HEK293 (cell line): ENCODE data around the gene ARAP1.

Experiments
- CTCF ChIA-PET: fragments of 350-600 bp; formaldehyde crosslinking; extraction: SDS; loops from one replicate; lab custom pipeline; 2021; ENCODE audit warnings: antibody characterized with exemption; lab: Yijun Ruan, JAX
- POLR2A ChIA-PET: fragments of 300-600 bp; formaldehyde crosslinking; extraction: SDS; loops from one replicate; lab custom pipeline; 2020; ENCODE audit warnings: antibody characterized with exemption, inconsistent platforms; lab: Yijun Ruan, JAX
- H3K27ac ChIP-seq: fragments of 200-500 bp; sonication (Bioruptor generic); 2 replicates; pipeline ENCODE4 v1.5.1; 2014; ENCODE audit warnings: low read depth, low read length, control low read depth, inconsistent platforms; ENCODE audit errors: extremely low read depth
- H3K36me3 ChIP-seq, 2 experiments: fragments of 200-500 bp in 1 of 2; sonication (Bioruptor generic) in 1 of 2; 1 replicate in 1 of 2; 2 replicates in 1 of 2; pipeline ENCODE4 v1.5.1; 2014 to 2017; ENCODE audit warnings: inconsistent platforms in 2 of 2, low read length in 2 of 2; ENCODE audit not compliant: control insufficient read depth in 2 of 2, insufficient read depth in 1 of 2
- H3K4me1 ChIP-seq: fragments of 200-500 bp; sonication (Bioruptor generic); 2 replicates; pipeline ENCODE4 v1.5.1; 2014; ENCODE audit warnings: mild to moderate bottlenecking, low read length, inconsistent platforms; ENCODE audit not compliant: control insufficient read depth, insufficient read depth
- H3K4me3 ChIP-seq: 2 replicates; pipeline ENCODE4 v1.5.1; 2011; ENCODE audit warnings: low read depth, mild to moderate bottlenecking, control low read depth, low read length, moderate library complexity
- H3K9me3 ChIP-seq: fragments of 200-500 bp; sonication (Bioruptor generic); 2 replicates; pipeline ENCODE4 v1.5.1; 2014; ENCODE audit warnings: low read depth, low read length, inconsistent platforms; ENCODE audit not compliant: control insufficient read depth, insufficient read depth
- HOXC10 ChIP-seq: sonication (generic); formaldehyde crosslinking; IDR thresholded peaks from 2 replicates; pipeline ENCODE4 v1.8.1; 2023; ENCODE audit warnings: mild to moderate bottlenecking, missing genetic modification reagents
- KLF9 ChIP-seq: fragments of 450-650 bp; formaldehyde crosslinking; IDR thresholded peaks from 2 replicates; pipeline ENCODE4 v1.5.1; 2016; ENCODE audit warnings: missing biosample characterization, missing genetic modification characterization, low read depth
- MYNN ChIP-seq: fragments of 450-650 bp; formaldehyde crosslinking; IDR thresholded peaks from 2 replicates; pipeline ENCODE4 v1.5.1; 2016; ENCODE audit warnings: missing biosample characterization, missing genetic modification characterization, borderline replicate concordance
- SCRT2 ChIP-seq: fragments of 450-650 bp; formaldehyde crosslinking; IDR thresholded peaks from 2 replicates; pipeline ENCODE4 v1.5.1; 2016; ENCODE audit warnings: missing biosample characterization, missing genetic modification characterization
- SETDB1 ChIP-seq: IDR thresholded peaks from one replicate; pipeline ENCODE4 v1.6.1; 2017; ENCODE audit warnings: mild to moderate bottlenecking, low read length, moderate library complexity, mixed read lengths; ENCODE audit not compliant: insufficient read length
- WT1 ChIP-seq: fragments of 450-650 bp; formaldehyde crosslinking; IDR thresholded peaks from 2 replicates; pipeline ENCODE4 v1.5.1; 2016; ENCODE audit warnings: missing biosample characterization, missing genetic modification characterization
- ZBTB7A ChIP-seq: fragments of 450-650 bp; formaldehyde crosslinking; IDR thresholded peaks from 2 replicates; pipeline ENCODE4 v1.5.1; 2016; ENCODE audit warnings: low read depth, missing biosample characterization, missing genetic modification characterization
- ZBTB8A ChIP-seq: fragments of 450-650 bp; formaldehyde crosslinking; IDR thresholded peaks from 2 replicates; pipeline ENCODE4 v1.5.1; 2016; ENCODE audit warnings: missing biosample characterization, missing genetic modification characterization
- ZEB2 ChIP-seq: fragments of 450-650 bp; formaldehyde crosslinking; IDR thresholded peaks from 2 replicates; pipeline ENCODE4 v1.5.1; 2016; ENCODE audit warnings: missing biosample characterization, missing genetic modification characterization
- ZFHX2 ChIP-seq: fragments of 450-650 bp; formaldehyde crosslinking; conservative IDR thresholded peaks from 2 replicates; pipeline ENCODE4 v1.5.1; 2016; ENCODE audit warnings: missing biosample characterization, missing genetic modification characterization
- ZNF138 ChIP-seq: fragments of 450-650 bp; formaldehyde crosslinking; IDR thresholded peaks from 2 replicates; pipeline ENCODE4 v1.5.1; 2016; ENCODE audit warnings: missing biosample characterization, missing genetic modification characterization, borderline replicate concordance
- ZNF202 ChIP-seq: fragments of 450-650 bp; formaldehyde crosslinking; IDR thresholded peaks from 2 replicates; pipeline ENCODE4 v1.5.1; 2016; ENCODE audit warnings: missing biosample characterization, missing genetic modification characterization, borderline replicate concordance
- ZNF311 ChIP-seq: fragments of 450-650 bp; formaldehyde crosslinking; IDR thresholded peaks from 2 replicates; pipeline ENCODE4 v1.5.1; 2017; ENCODE audit warnings: missing biosample characterization, missing genetic modification characterization, borderline replicate concordance
- ZNF501 ChIP-seq: fragments of 450-650 bp; formaldehyde crosslinking; IDR thresholded peaks from 2 replicates; pipeline ENCODE4 v1.5.1; 2016; ENCODE audit warnings: missing biosample characterization, missing genetic modification characterization
- ZNF549 ChIP-seq: fragments of 450-650 bp; IDR thresholded peaks from 2 replicates; pipeline ENCODE4 v1.5.1; 2018; ENCODE audit warnings: missing biosample characterization, missing genetic modification characterization, mild to moderate bottlenecking, inconsistent platforms, moderate library complexity
- ZNF621 ChIP-seq: fragments of 450-650 bp; formaldehyde crosslinking; IDR thresholded peaks from 2 replicates; pipeline ENCODE4 v1.5.1; 2017; ENCODE audit warnings: missing biosample characterization, missing genetic modification characterization
- ZNF747 ChIP-seq: fragments of 450-650 bp; formaldehyde crosslinking; IDR thresholded peaks from 2 replicates; pipeline ENCODE4 v1.5.1; 2016; ENCODE audit warnings: missing biosample characterization, missing genetic modification characterization
- TF ChIP-seq, protein P1 (sequence below): fragments of 450-650 bp; formaldehyde crosslinking; IDR thresholded peaks from 2 replicates; pipeline ENCODE4 v1.5.1; 2016; ENCODE audit warnings: missing biosample characterization, missing genetic modification characterization, borderline replicate concordance
- TF ChIP-seq, protein P2 (sequence below): fragments of 450-650 bp; formaldehyde crosslinking; IDR thresholded peaks from 2 replicates; pipeline ENCODE4 v1.5.1; 2016; ENCODE audit warnings: missing biosample characterization, missing genetic modification characterization
- TF ChIP-seq, protein P3 (sequence below): fragments of 450-650 bp; formaldehyde crosslinking; IDR thresholded peaks from 2 replicates; pipeline ENCODE4 v1.5.1; 2017; ENCODE audit warnings: missing biosample characterization, missing genetic modification characterization
- TF ChIP-seq, protein P4 (sequence below): fragments of 450-650 bp; formaldehyde crosslinking; IDR thresholded peaks from 2 replicates; pipeline ENCODE4 v1.5.1; 2016; ENCODE audit warnings: missing biosample characterization, missing genetic modification characterization
- TF ChIP-seq, protein P5 (sequence below): fragments of 450-650 bp; formaldehyde crosslinking; IDR thresholded peaks from 2 replicates; pipeline ENCODE4; 2016; ENCODE audit warnings: missing biosample characterization, missing genetic modification characterization

The ARAP1 gene

DNA sequence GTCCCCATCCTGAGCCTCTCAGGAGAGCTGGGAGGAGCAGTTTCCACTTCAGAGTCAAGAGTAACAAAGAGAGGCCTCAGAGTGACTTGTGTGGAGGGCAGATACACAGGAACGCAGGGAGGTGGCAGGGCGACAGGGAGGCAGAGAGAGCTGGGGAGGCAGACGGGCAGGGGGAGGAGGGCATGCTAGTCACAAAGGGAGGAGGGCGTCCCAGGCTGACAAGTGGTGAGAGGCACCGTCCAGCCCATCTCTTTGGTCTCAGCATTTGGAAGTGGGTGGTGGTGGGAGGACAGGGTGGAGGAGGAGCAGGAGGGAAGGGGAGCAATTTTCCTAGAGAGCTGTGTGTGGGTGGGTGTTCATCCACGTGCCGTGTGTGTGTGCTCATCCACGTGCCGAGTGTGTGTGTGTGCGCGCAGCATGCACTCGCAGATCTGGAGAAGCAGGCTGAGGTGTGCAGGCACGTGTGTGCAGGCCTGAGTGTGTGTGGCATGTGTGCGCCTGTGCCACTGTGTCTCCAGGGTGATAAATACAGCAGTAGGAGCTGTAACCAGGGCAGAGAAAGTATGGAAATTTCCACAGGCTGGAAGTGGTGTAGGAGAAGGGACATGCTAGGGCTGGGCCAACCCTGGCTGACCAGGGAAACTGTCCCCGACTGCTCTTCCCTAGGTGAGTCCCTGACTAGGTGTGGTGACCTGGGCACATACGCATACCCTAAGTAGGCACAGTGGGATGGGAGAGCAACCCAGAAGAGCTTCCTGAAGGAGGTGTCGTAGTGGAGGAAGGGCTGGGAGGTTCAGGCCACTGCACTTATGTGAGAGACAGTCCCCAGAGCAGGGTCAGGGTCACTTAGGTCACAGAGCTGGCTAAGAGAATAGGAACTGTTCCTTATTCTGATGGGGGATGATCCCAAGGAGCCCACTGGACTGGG, 70.7 kb downstream of the ARAP1 start (continued):
- TF ChIP-seq WT1 (tag by site-specific recombination) (peak; percentile 16; the same call in 1 of the 2 replicates), ZNF501 (no peak), HOXC10 (CRISPR knock-in tag) (no peak), ZFHX2 (peak; percentile 100), SETDB1 (no peak), ZEB2 (tag by site-specific recombination) (no peak)
- TF ChIP-seq, protein P1, sequence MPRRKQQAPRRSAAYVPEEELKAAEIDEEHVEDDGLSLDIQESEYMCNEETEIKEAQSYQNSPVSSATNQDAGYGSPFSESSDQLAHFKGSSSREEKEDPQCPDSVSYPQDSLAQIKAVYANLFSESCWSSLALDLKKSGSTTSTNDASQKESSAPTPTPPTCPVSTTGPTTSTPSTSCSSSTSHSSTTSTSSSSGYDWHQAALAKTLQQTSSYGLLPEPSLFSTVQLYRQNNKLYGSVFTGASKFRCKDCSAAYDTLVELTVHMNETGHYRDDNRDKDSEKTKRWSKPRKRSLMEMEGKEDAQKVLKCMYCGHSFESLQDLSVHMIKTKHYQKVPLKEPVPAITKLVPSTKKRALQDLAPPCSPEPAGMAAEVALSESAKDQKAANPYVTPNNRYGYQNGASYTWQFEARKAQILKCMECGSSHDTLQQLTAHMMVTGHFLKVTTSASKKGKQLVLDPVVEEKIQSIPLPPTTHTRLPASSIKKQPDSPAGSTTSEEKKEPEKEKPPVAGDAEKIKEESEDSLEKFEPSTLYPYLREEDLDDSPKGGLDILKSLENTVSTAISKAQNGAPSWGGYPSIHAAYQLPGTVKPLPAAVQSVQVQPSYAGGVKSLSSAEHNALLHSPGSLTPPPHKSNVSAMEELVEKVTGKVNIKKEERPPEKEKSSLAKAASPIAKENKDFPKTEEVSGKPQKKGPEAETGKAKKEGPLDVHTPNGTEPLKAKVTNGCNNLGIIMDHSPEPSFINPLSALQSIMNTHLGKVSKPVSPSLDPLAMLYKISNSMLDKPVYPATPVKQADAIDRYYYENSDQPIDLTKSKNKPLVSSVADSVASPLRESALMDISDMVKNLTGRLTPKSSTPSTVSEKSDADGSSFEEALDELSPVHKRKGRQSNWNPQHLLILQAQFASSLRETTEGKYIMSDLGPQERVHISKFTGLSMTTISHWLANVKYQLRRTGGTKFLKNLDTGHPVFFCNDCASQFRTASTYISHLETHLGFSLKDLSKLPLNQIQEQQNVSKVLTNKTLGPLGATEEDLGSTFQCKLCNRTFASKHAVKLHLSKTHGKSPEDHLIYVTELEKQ = no peak

DNA sequence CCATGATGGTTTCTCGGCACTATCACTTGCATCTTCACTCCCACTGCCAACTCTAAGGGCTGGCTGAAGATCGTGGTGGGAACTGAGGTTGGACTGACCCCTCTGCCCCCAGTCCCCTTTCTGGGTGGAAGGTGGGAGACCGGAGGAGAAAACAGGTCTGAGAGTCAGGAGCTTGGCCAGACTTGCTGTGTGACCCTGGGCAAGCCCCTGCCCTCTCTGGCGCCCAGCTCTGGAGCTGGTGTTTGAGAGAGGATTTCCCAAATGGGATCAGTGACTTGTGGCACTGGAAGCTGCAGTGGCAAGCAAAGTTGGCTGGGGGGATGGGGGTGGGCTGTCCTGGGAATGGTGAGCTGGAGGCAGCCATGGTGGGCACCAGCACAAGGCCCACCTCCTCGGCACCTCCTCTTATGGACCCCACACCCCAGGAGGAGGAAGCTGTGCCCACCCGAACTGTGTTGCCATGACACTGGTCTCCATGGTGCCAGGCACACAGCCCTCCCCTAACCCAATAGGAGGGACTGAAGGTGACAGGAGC, 71.5 kb downstream of the ARAP1 start:
- TF ChIP-seq, protein P2, sequence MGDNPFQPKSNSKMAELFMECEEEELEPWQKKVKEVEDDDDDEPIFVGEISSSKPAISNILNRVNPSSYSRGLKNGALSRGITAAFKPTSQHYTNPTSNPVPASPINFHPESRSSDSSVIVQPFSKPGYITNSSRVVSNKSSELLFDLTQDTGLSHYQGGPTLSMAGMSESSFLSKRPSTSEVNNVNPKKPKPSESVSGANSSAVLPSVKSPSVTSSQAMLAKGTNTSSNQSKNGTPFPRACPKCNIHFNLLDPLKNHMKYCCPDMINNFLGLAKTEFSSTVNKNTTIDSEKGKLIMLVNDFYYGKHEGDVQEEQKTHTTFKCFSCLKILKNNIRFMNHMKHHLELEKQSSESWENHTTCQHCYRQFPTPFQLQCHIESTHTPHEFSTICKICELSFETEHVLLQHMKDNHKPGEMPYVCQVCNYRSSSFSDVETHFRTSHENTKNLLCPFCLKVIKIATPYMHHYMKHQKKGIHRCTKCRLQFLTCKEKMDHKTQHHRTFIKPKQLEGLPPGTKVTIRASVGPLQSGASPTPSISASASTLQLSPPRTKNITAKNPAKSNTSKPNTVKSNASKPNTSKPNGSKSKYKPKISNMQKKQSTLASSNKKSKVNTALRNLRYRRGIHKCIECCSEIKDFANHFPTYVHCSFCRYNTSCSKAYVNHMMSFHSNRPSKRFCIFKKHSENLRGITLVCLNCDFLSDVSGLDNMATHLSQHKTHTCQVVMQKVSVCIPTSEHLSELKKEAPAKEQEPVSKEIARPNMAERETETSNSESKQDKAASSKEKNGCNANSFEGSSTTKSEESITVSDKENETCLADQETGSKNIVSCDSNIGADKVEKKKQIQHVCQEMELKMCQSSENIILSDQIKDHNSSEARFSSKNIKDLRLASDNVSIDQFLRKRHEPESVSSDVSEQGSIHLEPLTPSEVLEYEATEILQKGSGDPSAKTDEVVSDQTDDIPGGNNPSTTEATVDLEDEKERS (tag by site-specific recombination) = no peak
- TF ChIP-seq ZNF202 (tag by site-specific recombination) = no peak
- no peak for TF ChIP-seq ZBTB8A (tag by site-specific recombination)
- no peak for TF ChIP-seq ZNF549 (tag by site-specific recombination)
- no peak for TF ChIP-seq MYNN (tag by site-specific recombination)
- TF ChIP-seq, protein P3, sequence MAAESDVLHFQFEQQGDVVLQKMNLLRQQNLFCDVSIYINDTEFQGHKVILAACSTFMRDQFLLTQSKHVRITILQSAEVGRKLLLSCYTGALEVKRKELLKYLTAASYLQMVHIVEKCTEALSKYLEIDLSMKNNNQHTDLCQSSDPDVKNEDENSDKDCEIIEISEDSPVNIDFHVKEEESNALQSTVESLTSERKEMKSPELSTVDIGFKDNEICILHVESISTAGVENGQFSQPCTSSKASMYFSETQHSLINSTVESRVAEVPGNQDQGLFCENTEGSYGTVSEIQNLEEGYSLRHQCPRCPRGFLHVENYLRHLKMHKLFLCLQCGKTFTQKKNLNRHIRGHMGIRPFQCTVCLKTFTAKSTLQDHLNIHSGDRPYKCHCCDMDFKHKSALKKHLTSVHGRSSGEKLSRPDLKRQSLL = no peak
- no peak for TF ChIP-seq ZNF621
- TF ChIP-seq ZNF138 = no peak
- TF ChIP-seq, protein P4, sequence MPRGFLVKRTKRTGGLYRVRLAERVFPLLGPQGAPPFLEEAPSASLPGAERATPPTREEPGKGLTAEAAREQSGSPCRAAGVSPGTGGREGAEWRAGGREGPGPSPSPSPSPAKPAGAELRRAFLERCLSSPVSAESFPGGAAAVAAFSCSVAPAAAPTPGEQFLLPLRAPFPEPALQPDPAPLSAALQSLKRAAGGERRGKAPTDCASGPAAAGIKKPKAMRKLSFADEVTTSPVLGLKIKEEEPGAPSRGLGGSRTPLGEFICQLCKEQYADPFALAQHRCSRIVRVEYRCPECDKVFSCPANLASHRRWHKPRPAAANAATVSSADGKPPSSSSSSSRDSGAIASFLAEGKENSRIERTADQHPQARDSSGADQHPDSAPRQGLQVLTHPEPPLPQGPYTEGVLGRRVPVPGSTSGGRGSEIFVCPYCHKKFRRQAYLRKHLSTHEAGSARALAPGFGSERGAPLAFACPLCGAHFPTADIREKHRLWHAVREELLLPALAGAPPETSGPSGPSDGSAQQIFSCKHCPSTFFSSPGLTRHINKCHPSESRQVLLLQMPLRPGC (tag by site-specific recombination) = no peak
- no peak for TF ChIP-seq ZNF501
- TF ChIP-seq KLF9 (tag by site-specific recombination) = no peak
- TF ChIP-seq ZBTB7A (tag by site-specific recombination) = no peak
- no peak for TF ChIP-seq ZNF311
- TF ChIP-seq, protein P5, sequence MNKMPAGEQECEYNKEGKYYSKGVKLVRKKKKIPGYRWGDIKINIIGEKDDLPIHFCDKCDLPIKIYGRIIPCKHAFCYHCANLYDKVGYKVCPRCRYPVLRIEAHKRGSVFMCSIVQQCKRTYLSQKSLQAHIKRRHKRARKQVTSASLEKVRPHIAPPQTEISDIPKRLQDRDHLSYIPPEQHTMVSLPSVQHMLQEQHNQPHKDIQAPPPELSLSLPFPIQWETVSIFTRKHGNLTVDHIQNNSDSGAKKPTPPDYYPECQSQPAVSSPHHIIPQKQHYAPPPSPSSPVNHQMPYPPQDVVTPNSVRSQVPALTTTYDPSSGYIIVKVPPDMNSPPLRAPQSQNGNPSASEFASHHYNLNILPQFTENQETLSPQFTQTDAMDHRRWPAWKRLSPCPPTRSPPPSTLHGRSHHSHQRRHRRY (tag by site-specific recombination) = no peak
- no peak for TF ChIP-seq ZNF747 (tag by site-specific recombination)
- TF ChIP-seq SCRT2 (tag by site-specific recombination) = no peak
- Histone ChIP-seq H3K4me1 (no peaks in the 10 kb centered on the region), H3K4me3 (no peak overlapping the region), H3K27ac (no peak overlapping the region), H3K9me3 (no peaks in the 10 kb centered on the region), H3K36me3 (peaks cover 0 to 19% of the 10 kb centered on the region in 2 experiments; a peak in 1 of 3 replicates)
- ChIA-PET CTCF (interaction anchor here (1.2 to 5.1 kb wide), 4 partner anchors 12 to 210 kb away, joined by 3 to 50 read pairs (median 21); no protein-coding TSS in a partner anchor), POLR2A (no interaction called here)
